NT2/D1 (cell line): ENCODE results near the gene CCDC77.

Experiments used
- SUZ12 ChIP-seq: IDR thresholded peaks from 2 replicates; pipeline ENCODE4 v1.6.1; 2011; ENCODE audit not compliant: insufficient read length, insufficient read depth; ENCODE audit errors: extremely low read depth
- ZNF274 ChIP-seq: IDR thresholded peaks from 2 replicates; pipeline ENCODE4 v1.6.1; 2011; ENCODE audit warnings: mild to moderate bottlenecking, low read depth, low read length

DNA sequence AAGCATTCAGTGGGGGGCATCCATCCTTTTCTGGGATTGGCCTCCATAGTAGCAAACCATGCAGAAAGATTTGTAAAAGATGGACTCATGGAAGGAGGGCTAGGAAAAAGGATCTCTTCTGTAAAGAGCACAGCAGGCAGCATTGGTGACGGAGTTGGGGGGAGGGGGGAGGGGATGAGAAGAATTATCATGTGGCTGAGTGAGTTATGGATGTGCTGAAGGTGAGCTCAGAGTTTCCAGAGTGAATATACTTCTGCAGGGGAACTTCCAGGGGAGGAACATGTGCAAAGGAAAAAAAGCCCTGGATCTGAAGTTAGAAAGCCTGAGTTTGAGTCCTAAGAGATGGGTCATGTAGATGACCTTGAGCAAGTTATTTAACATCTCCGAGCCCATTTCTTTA lies 54.4 kb downstream of the CCDC77 start:
- TF ChIP-seq SUZ12 = no peak
- TF ChIP-seq ZNF274 = no peak
